HepG2 (cell line): ENCODE measurements around the gene EPHA10. TPM values are rescaled to one million over a fixed set of nuclear protein-coding genes. Genes with fewer than 3 reads are reported as not detected.

Experiments
- ATAC-seq: fragments of 200-7000 bp; cut with Tn5 transposase; 3 replicates; pipeline ENCODE4 v1.9.1; 2020; ENCODE audit warnings: mild to moderate bottlenecking, moderate library complexity
- BruUV-seq: library from RNA; stranded (reverse); fragments of 400-500 nt; replicated peaks from 2 replicates; lab custom pipeline; 2021; lab: Mats Ljungman, UMichigan
- CTCF ChIA-PET: fragments of 300-600 bp; formaldehyde crosslinking; extraction: SDS; loops from one replicate; lab custom pipeline; 2021; ENCODE audit warnings: low total read pairs, inconsistent platforms, low intra/inter-chr PET ratio; lab: Yijun Ruan, JAX
- POLR2A ChIA-PET: fragments of 350-600 bp; sonication (Branson Sonifier 250); formaldehyde crosslinking; loops from one replicate; lab custom pipeline; 2020; ENCODE audit warnings: antibody characterized with exemption, inconsistent platforms; lab: Yijun Ruan, JAX
- DNase-seq: peaks from one replicate; pipeline ENCODE4 v3.0.0-alpha.2; 2015; ENCODE audit warnings: low spot score
- FAIRE-seq: peaks from 3 replicates; lab custom pipeline; 2011; peaks lifted over from hg19 to GRCh38; lab: Jason Lieb, UNC
- H2AFZ ChIP-seq: one replicate; pipeline ENCODE4 v1.6.1; 2011; ENCODE audit warnings: low read length, inconsistent platforms
- H3K27ac ChIP-seq: fragments of 300-600 bp; 3 replicates; pipeline ENCODE4 v1.8.0; 2011; ENCODE audit warnings: mixed run types, mild to moderate bottlenecking, mixed read lengths, low read length, inconsistent platforms; ENCODE audit not compliant: insufficient read depth; ENCODE audit errors: extremely low read length
- H3K27me3 ChIP-seq, 2 experiments: fragments of 200-600 bp in 1 of 2; 2 replicates in 1 of 2; 3 replicates in 1 of 2; pipeline versions ENCODE4 v1.6.0 to v1.8.0; 2011; ENCODE audit warnings: low read length in 2 of 2, mild to moderate bottlenecking in 2 of 2, moderate library complexity in 2 of 2, inconsistent platforms in 1 of 2; ENCODE audit not compliant: insufficient read depth in 2 of 2, control insufficient read depth in 1 of 2
- H3K36me3 ChIP-seq, 2 experiments: fragments of 200-600 bp in 1 of 2; replicated peaks in 1 of 2; 2 replicates in 1 of 2; 3 replicates in 1 of 2; pipeline versions ENCODE4 v1.5.1 to v1.8.0; 2011; ENCODE audit warnings: low read length in 2 of 2, inconsistent platforms in 1 of 2; ENCODE audit not compliant: insufficient read depth in 2 of 2, control insufficient read depth in 1 of 2
- H3K4me1 ChIP-seq: 2 replicates; pipeline ENCODE4 v1.5.1; 2012; ENCODE audit warnings: low read length, inconsistent platforms; ENCODE audit not compliant: insufficient read depth
- H3K4me2 ChIP-seq: 2 replicates; pipeline ENCODE4 v1.6.0; 2011; ENCODE audit warnings: low read depth, low read length, inconsistent platforms
- H3K4me3 ChIP-seq, 3 experiments: fragments of 200-600 bp in 1 of 3; sonication (generic), shearing (Covaris generic) in 1 of 3; replicated peaks in 1 of 3; 2 replicates each; pipeline ENCODE4 v1.5.1; 2011 to 2016; ENCODE audit warnings: low read length in 3 of 3, inconsistent platforms in 2 of 3, low read depth in 2 of 3, mild to moderate bottlenecking in 2 of 3, control low read depth in 1 of 3, mixed read lengths in 1 of 3; ENCODE audit not compliant: insufficient read depth in 1 of 3
- H3K79me2 ChIP-seq: one replicate; pipeline ENCODE4 v1.6.1; 2011; ENCODE audit warnings: low read length, inconsistent platforms; ENCODE audit not compliant: insufficient read depth
- H3K9ac ChIP-seq: 2 replicates; pipeline ENCODE4 v1.6.0; 2011; ENCODE audit warnings: mild to moderate bottlenecking, low read depth, low read length, inconsistent platforms; ENCODE audit not compliant: insufficient read depth
- H3K9me3 ChIP-seq: 2 replicates; pipeline ENCODE4 v1.5.1; 2012; ENCODE audit warnings: mild to moderate bottlenecking, low read length
- H4K20me1 ChIP-seq: 2 replicates; pipeline ENCODE4 v1.6.0; 2011; ENCODE audit warnings: inconsistent platforms, mild to moderate bottlenecking, low read length, moderate library complexity; ENCODE audit not compliant: insufficient read depth
- AGO1 ChIP-seq: fragments of 200-400 bp; formaldehyde crosslinking; IDR thresholded peaks from 2 replicates; pipeline ENCODE4 v1.6.1; 2017; ENCODE audit warnings: mild to moderate bottlenecking, low read depth, low read length, moderate library complexity; ENCODE audit not compliant: poor library complexity, severe bottlenecking
- AKNA ChIP-seq: sonication (generic); formaldehyde crosslinking; IDR thresholded peaks from 2 replicates; pipeline ENCODE4 v1.4.0; 2020; ENCODE audit warnings: missing genetic modification reagents, borderline replicate concordance
- FOXA3 ChIP-seq: IDR thresholded peaks from 2 replicates; pipeline ENCODE4 v1.6.1; 2016; ENCODE audit warnings: missing genetic modification reagents, missing compliant biosample characterization
- GABPB1 ChIP-seq: IDR thresholded peaks from 2 replicates; pipeline ENCODE4 v1.6.1; 2016; ENCODE audit warnings: mild to moderate bottlenecking, missing genetic modification reagents, moderate library complexity, missing compliant biosample characterization
- KDM6A ChIP-seq: IDR thresholded peaks from 2 replicates; pipeline ENCODE4 v1.6.1; 2016; ENCODE audit warnings: low read depth
- KLF16 ChIP-seq, 2 experiments: sonication (generic) in 1 of 2; formaldehyde crosslinking in 1 of 2; IDR thresholded peaks; 2 replicates each; pipeline versions ENCODE4 v1.6.1 to v1.8.0; 2016 to 2023; ENCODE audit warnings: missing genetic modification reagents in 2 of 2, missing compliant biosample characterization in 1 of 2
- RXRA ChIP-seq: sonication (generic); formaldehyde crosslinking; IDR thresholded peaks from 2 replicates; pipeline ENCODE4 v1.5.1; 2020; ENCODE audit warnings: missing genetic modification reagents
- THRA ChIP-seq: sonication (generic); formaldehyde crosslinking; IDR thresholded peaks from 2 replicates; pipeline ENCODE4 v1.4.0; 2020; ENCODE audit warnings: missing genetic modification reagents, borderline replicate concordance
- ZFP62 ChIP-seq: sonication (generic); formaldehyde crosslinking; IDR thresholded peaks from 2 replicates; pipeline ENCODE4 v1.4.0; 2020; ENCODE audit warnings: missing genetic modification reagents
- ZNF12 ChIP-seq: sonication (generic); formaldehyde crosslinking; IDR thresholded peaks from 2 replicates; pipeline ENCODE4 v1.5.0; 2020; ENCODE audit warnings: missing genetic modification reagents
- ZNF34 ChIP-seq: sonication (generic); formaldehyde crosslinking; IDR thresholded peaks from 2 replicates; pipeline ENCODE4 v1.4.0; 2020; ENCODE audit warnings: mild to moderate bottlenecking, missing genetic modification reagents, borderline replicate concordance
- ZNF530 ChIP-seq: sonication (generic); formaldehyde crosslinking; IDR thresholded peaks from 2 replicates; pipeline ENCODE4 v1.5.0; 2020; ENCODE audit warnings: low read depth, mild to moderate bottlenecking, missing genetic modification reagents
- ZNF543 ChIP-seq: sonication (generic); formaldehyde crosslinking; IDR thresholded peaks from 2 replicates; pipeline ENCODE4 v1.4.0; 2020; ENCODE audit warnings: mild to moderate bottlenecking, missing genetic modification reagents
- ZNF703 ChIP-seq: sonication (generic); formaldehyde crosslinking; IDR thresholded peaks from 2 replicates; pipeline ENCODE4 v1.5.1; 2020; ENCODE audit warnings: missing genetic modification reagents, mild to moderate bottlenecking, moderate library complexity, borderline replicate concordance
- ZNF777 ChIP-seq: sonication (generic); formaldehyde crosslinking; IDR thresholded peaks from 2 replicates; pipeline ENCODE4 v1.4.0; 2020; ENCODE audit warnings: missing genetic modification reagents
- ZSCAN12 ChIP-seq: sonication (generic); formaldehyde crosslinking; IDR thresholded peaks from 2 replicates; pipeline ENCODE4 v1.9.0; 2021; ENCODE audit warnings: mild to moderate bottlenecking, missing genetic modification reagents
- WGBS: methylation state at CpG from one replicate; pipeline ENCODE4 v1.1.6; 2017; ENCODE audit warnings: low lambda C conversion rate; 5-methylcytosine and 5-hydroxymethylcytosine counted together
- in situ Hi-C: cut with HindIII; loops from 2 replicates; pipeline ENCODE4 v1.10.0; 2017; ENCODE audit warnings: low pct_unique_long_range_greater_than_20kb; ENCODE audit not compliant: extremely low pct_ligation_motif_present
- intact Hi-C: fragments of 100-400 bp; cut with micrococcal nuclease; formaldehyde crosslinking; loops from one replicate; pipeline ENCODE4 v1.10.0; 2022; ENCODE audit not compliant: unreplicated experiment
- polyA plus RNA-seq, 8 experiments: library from polyadenylated mRNA; depleted of rRNA in 3 of 8; stranded (reverse) in 7 of 8; unstranded in 1 of 8; fragments of >200 nt; fragmentation: Illumina TruSeq in 4 of 8; extraction: Trizol in 4 of 8; gene quantifications; 2 replicates each; pipeline versions ENCODE4 v1.2.1 to v1.2.3, GENCODE V29; 2011 to 2016; ENCODE audit warnings: low read depth in 4 of 8, missing spikeins in 1 of 8, mixed read lengths in 1 of 8; ENCODE audit not compliant: insufficient read depth in 1 of 8
- total RNA-seq, 5 experiments: library from RNA; depleted of rRNA; stranded (reverse); fragments of >200 nt; fragmentation: Illumina TruSeq; extraction: Trizol; gene quantifications; 2 replicates each; pipeline ENCODE4 v1.2.3, GENCODE V29; 2016; ENCODE audit warnings: low read depth in 1 of 5

EPHA10 gene
- total and polyA plus RNA-seq, 2 of the 13 experiments (the other 11 are each of a cell fraction or from before 2014, with no cell fraction given): 0.11 to 0.58 TPM

GRCh38 chr1:37723390-37724078, 41.4 kb downstream of the EPHA10 start:
- WGBS: 11% methylated on average over 5 of the region's 11 CpGs
- peak; percentile 85 for TF ChIP-seq FOXA3
- TF ChIP-seq ZNF777 (CRISPR knock-in tag): 0 out of 2 replicates have a peak, but pooled peaks have one; percentile 30
- TF ChIP-seq ZNF34 (CRISPR knock-in tag): 0 out of 2 replicates have a peak, but pooled peaks have one; percentile 74
- TF ChIP-seq ZNF12 (CRISPR knock-in tag): 0 out of 2 replicates have a peak, but pooled peaks have one; percentile 32
- no peak for TF ChIP-seq AKNA (CRISPR knock-in tag)
- TF ChIP-seq ZNF543 (CRISPR knock-in tag): 0 out of 2 replicates have a peak, but pooled peaks have one; percentile 38
- no peak for TF ChIP-seq ZSCAN12 (CRISPR knock-in tag)
- peak; percentile 35; the same call in 1 of the 2 replicates for TF ChIP-seq GABPB1
- peak; percentile 91 for TF ChIP-seq RXRA
- TF ChIP-seq THRA: peak; percentile 98
- peak; percentile 82 for TF ChIP-seq KDM6A
- no peak for TF ChIP-seq AGO1
- TF ChIP-seq KLF16 (CRISPR knock-in tag; IDR thresholded peaks at IDR 0.05): peak in 1 of 2 experiments; percentile 23; a peak in 1 of 4 replicates
- TF ChIP-seq ZNF703 (CRISPR knock-in tag): no peak
- no peak for TF ChIP-seq ZNF530 (CRISPR knock-in tag)
- no peak for TF ChIP-seq ZFP62 (CRISPR knock-in tag)

More at GRCh38 chr1:37723390-37724078, 41.4 kb downstream of the EPHA10 start:
- Histone ChIP-seq H3K27ac (peak overlapping the region; percentile 45), H3K4me2 (peak overlapping the region; percentile 77), H3K27me3 (peaks cover 4 to 15% of the 10 kb centered on the region in 2 experiments; a peak in 3 of 5 replicates), H3K79me2 (no peaks in the 10 kb centered on the region), H3K4me1 (peaks cover 64% of the 10 kb centered on the region), H2AFZ (no peak overlapping the region), H3K36me3 (no peaks in the 10 kb centered on the region), H3K9me3 (no peaks in the 10 kb centered on the region), H3K4me3 (peak overlapping the region; percentile 15 to 52 (median 20); a peak in 4 of 6 replicates), H4K20me1 (no peaks in the 10 kb centered on the region), H3K9ac (no peak overlapping the region)
- peak; percentile 82 for ATAC-seq
- CTCF ChIA-PET: no interaction called here
- in situ Hi-C loops: no loop called here
- POLR2A ChIA-PET: interaction anchor here (0.8 kb wide), 1 partner anchor 9 kb away, joined by 4 read pairs; no protein-coding TSS in a partner anchor
- intact Hi-C loops: loop anchor here (10.0 kb wide), 1 partner anchor 71 kb away; the partner anchor contains the start of gene MANEAL
- BruUV-seq: no TSS peak
- peak; percentile 76 for DNase-seq
- FAIRE-seq: peak; percentile 83
